ENCODE results near the gene RFX5.
"Not testable (repeated sequence)": the region's sequence is repeated elsewhere in the genome, so short reads cannot be mapped to it uniquely, and the experiment has no call there.

RFX5 gene

GRCh38 chr1:151346769-151347522 lies at the start of gene RFX5:
RFX5 (minus strand) TSS chr1:151347252; CDS start chr1:151346320, 932 bp downstream.
- peak; percentile 71 to 98 for DNase-seq

- not testable (repeated sequence) for DNase-seq
Measured at GRCh38 chr1:151396265-151396664, 49.2 kb upstream of the RFX5 start.

- DNase-seq: no peak
Measured at GRCh38 chr1:151393583-151393982, 46.5 kb upstream of the RFX5 start.

GRCh38 chr1:151391079-151391563 lies 44.1 kb upstream of the RFX5 start:
- no peak for DNase-seq

- not testable (repeated sequence) for DNase-seq
Measured at GRCh38 chr1:151390221-151391078, 43.4 kb upstream of the RFX5 start.

- DNase-seq: no peak
Measured at GRCh38 chr1:151386002-151386401, 39.0 kb upstream of the RFX5 start.

GRCh38 chr1:151384584-151384983 lies 37.5 kb upstream of the RFX5 start:
- no peak for DNase-seq

GRCh38 chr1:151377150-151377884 lies 30.3 kb upstream of the RFX5 start:
- DNase-seq: no peak

GRCh38 chr1:151373196-151373595 lies 26.1 kb upstream of the RFX5 start:
- DNase-seq: no peak

GRCh38 chr1:151372058-151372934 lies 25.2 kb upstream of the RFX5 start, which contains the start of gene SELENBP1:
SELENBP1 (minus strand) TSS chr1:151372705; CDS start chr1:151372641, 64 bp downstream.
- no peak for DNase-seq

- no peak for DNase-seq
Measured at GRCh38 chr1:151371370-151372057, 24.5 kb upstream of the RFX5 start.

- DNase-seq: no peak
Measured at GRCh38 chr1:151370211-151370911, 23.3 kb upstream of the RFX5 start.

- DNase-seq: no peak
Measured at GRCh38 chr1:151369621-151370048, 22.6 kb upstream of the RFX5 start.

GRCh38 chr1:151369302-151369610 lies 22.2 kb upstream of the RFX5 start:
- no peak for DNase-seq

- no peak for DNase-seq
Measured at GRCh38 chr1:151368393-151369301, 21.6 kb upstream of the RFX5 start.

GRCh38 chr1:151367658-151368392 lies 20.8 kb upstream of the RFX5 start:
- DNase-seq: no peak

- no peak for DNase-seq
Measured at GRCh38 chr1:151364996-151365395, 17.9 kb upstream of the RFX5 start.

- DNase-seq: no peak
Measured at GRCh38 chr1:151362308-151363155, 15.5 kb upstream of the RFX5 start.
